Smooth muscle cell (in vitro differentiated cells): ENCODE data around the gene MOCS1. TPM values are rescaled to one million over a fixed set of nuclear protein-coding genes. Genes with fewer than 3 reads are reported as not detected.

Experiments
- DNase-seq: peaks from one replicate; lab custom pipeline; 2025; ENCODE audit not compliant: unreplicated experiment; lab: John Stamatoyannopoulos, UW
- H2AFZ ChIP-seq: fragments of 200-600 bp; sonication (generic); 2 replicates; pipeline ENCODE4 v1.6.0; 2016; ENCODE audit warnings: antibody characterized with exemption, low read depth, mild to moderate bottlenecking
- H3F3A ChIP-seq: fragments of 200-600 bp; sonication (generic); 2 replicates; pipeline ENCODE4 v1.6.0; 2017; ENCODE audit warnings: antibody characterized with exemption, low read depth
- H3K27ac ChIP-seq: fragments of 200-600 bp; sonication (generic); 2 replicates; pipeline ENCODE4 v1.5.1; 2016; ENCODE audit warnings: low read depth, mild to moderate bottlenecking
- H3K27me3 ChIP-seq: fragments of 200-600 bp; sonication (generic); 2 replicates; pipeline ENCODE4 v1.6.1; 2016; ENCODE audit warnings: low read depth, mild to moderate bottlenecking
- H3K36me3 ChIP-seq: fragments of 200-600 bp; sonication (generic); 2 replicates; pipeline ENCODE4 v1.5.1; 2016; ENCODE audit warnings: low read depth
- H3K4me1 ChIP-seq: fragments of 200-600 bp; sonication (generic); 2 replicates; pipeline ENCODE4 v1.5.1; 2016; ENCODE audit warnings: low read depth
- H3K4me2 ChIP-seq: fragments of 200-600 bp; sonication (generic); 2 replicates; pipeline ENCODE4 v1.6.0; 2016; ENCODE audit warnings: mild to moderate bottlenecking
- H3K4me3 ChIP-seq: fragments of 200-600 bp; sonication (generic); 2 replicates; pipeline ENCODE4 v1.5.1; 2016; ENCODE audit warnings: mild to moderate bottlenecking
- H3K79me2 ChIP-seq: fragments of 200-600 bp; sonication (generic); 2 replicates; pipeline ENCODE4 v1.6.0; 2016; ENCODE audit warnings: low read depth, mild to moderate bottlenecking
- H3K9ac ChIP-seq: fragments of 200-600 bp; sonication (generic); 2 replicates; pipeline ENCODE4 v1.6.0; 2016; ENCODE audit warnings: low read depth
- H3K9me3 ChIP-seq: fragments of 200-600 bp; sonication (generic); replicated peaks from 2 replicates; pipeline ENCODE4 v1.5.1; 2016; ENCODE audit warnings: low read depth
- H4K20me1 ChIP-seq: fragments of 200-600 bp; sonication (generic); 2 replicates; pipeline ENCODE4 v1.6.0; 2016; ENCODE audit warnings: low read depth
- WGBS: methylation state at CpG from one replicate; pipeline ENCODE4 v1.1.7; 2016; ENCODE audit warnings: low lambda C conversion rate; 5-methylcytosine and 5-hydroxymethylcytosine counted together
- polyA plus RNA-seq: library from polyadenylated mRNA; unstranded; fragments of >200 nt; fragmentation: Nextera tagmentation; extraction: Ambion mirVana; gene quantifications from 2 replicates; pipeline ENCODE4 v1.2.1, GENCODE V29; 2016
- total RNA-seq: library from RNA; depleted of rRNA; stranded (reverse); fragments of >200 nt; gene quantifications from 2 replicates; pipeline ENCODE4 v1.2.3, GENCODE V29; 2014
- TF ChIP-seq, protein P1 (sequence below): fragments of 200-600 bp; sonication (generic); IDR thresholded peaks from 2 replicates; pipeline ENCODE4 v1.5.1; 2017; ENCODE audit warnings: borderline replicate concordance, mild to moderate bottlenecking, antibody characterized with exemption; ENCODE audit not compliant: insufficient read depth, poor library complexity, severe bottlenecking

MOCS1 gene
- total and polyA plus RNA-seq, 2 experiments from 2014 or later = 7.7 to 12.1 TPM

GRCh38 chr6:39880594-39880993 is 53.7 kb downstream of the MOCS1 start:
- Histone ChIP-seq H3K36me3 (no peaks in the 10 kb centered on the region), H3K27ac (peak overlapping the region; percentile 78), H3K4me2 (no peak overlapping the region), H2AFZ (no peak overlapping the region), H4K20me1 (no peaks in the 10 kb centered on the region), H3K9me3 (no peaks in the 10 kb centered on the region), H3K4me3 (no peak overlapping the region), H3F3A (peaks cover 5% of the 10 kb centered on the region), H3K9ac (no peak overlapping the region), H3K79me2 (no peaks in the 10 kb centered on the region), H3K4me1 (no peaks in the 10 kb centered on the region), H3K27me3 (no peaks in the 10 kb centered on the region)
- DNase-seq = no peak
- TF ChIP-seq, protein P1, sequence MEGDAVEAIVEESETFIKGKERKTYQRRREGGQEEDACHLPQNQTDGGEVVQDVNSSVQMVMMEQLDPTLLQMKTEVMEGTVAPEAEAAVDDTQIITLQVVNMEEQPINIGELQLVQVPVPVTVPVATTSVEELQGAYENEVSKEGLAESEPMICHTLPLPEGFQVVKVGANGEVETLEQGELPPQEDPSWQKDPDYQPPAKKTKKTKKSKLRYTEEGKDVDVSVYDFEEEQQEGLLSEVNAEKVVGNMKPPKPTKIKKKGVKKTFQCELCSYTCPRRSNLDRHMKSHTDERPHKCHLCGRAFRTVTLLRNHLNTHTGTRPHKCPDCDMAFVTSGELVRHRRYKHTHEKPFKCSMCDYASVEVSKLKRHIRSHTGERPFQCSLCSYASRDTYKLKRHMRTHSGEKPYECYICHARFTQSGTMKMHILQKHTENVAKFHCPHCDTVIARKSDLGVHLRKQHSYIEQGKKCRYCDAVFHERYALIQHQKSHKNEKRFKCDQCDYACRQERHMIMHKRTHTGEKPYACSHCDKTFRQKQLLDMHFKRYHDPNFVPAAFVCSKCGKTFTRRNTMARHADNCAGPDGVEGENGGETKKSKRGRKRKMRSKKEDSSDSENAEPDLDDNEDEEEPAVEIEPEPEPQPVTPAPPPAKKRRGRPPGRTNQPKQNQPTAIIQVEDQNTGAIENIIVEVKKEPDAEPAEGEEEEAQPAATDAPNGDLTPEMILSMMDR = no peak
- WGBS = 90% methylated on average over 4 of the region's 4 CpGs

GRCh38 chr6:39879535-39879934 is 54.7 kb downstream of the MOCS1 start:
- H4K20me1 ChIP-seq = no peaks in the 10 kb centered on the region
- no peak overlapping the region for H3K9ac ChIP-seq
- H3F3A ChIP-seq = peaks cover 5% of the 10 kb centered on the region
- H3K27me3 ChIP-seq = no peaks in the 10 kb centered on the region
- H3K4me2 ChIP-seq = no peak overlapping the region
- no peak for DNase-seq
- WGBS = 96% methylated on average over 3 of the region's 3 CpGs
- no peaks in the 10 kb centered on the region for H3K9me3 ChIP-seq
- TF ChIP-seq, protein P1 = no peak
- no peak overlapping the region for H2AFZ ChIP-seq
- no peaks in the 10 kb centered on the region for H3K79me2 ChIP-seq
- no peaks in the 10 kb centered on the region for H3K4me1 ChIP-seq
- H3K4me3 ChIP-seq = no peak overlapping the region
- no peaks in the 10 kb centered on the region for H3K36me3 ChIP-seq
- no peak overlapping the region for H3K27ac ChIP-seq

GRCh38 chr6:39876826-39877225 is 57.4 kb downstream of the MOCS1 start:
- no peak overlapping the region for H3K4me3 ChIP-seq
- H3K9me3 ChIP-seq = no peaks in the 10 kb centered on the region
- TF ChIP-seq, protein P1 = no peak
- no peak overlapping the region for H2AFZ ChIP-seq
- H3K36me3 ChIP-seq = peaks cover 10% of the 10 kb centered on the region
- 60% methylated on average over 3 of the region's 3 CpGs for WGBS
- H3K27ac ChIP-seq = no peak overlapping the region
- H3K4me1 ChIP-seq = no peaks in the 10 kb centered on the region
- H3K27me3 ChIP-seq = no peaks in the 10 kb centered on the region
- H3F3A ChIP-seq = peaks cover 3% of the 10 kb centered on the region
- H3K9ac ChIP-seq = no peak overlapping the region
- no peak for DNase-seq
- H3K79me2 ChIP-seq = no peaks in the 10 kb centered on the region
- no peaks in the 10 kb centered on the region for H4K20me1 ChIP-seq
- no peak overlapping the region for H3K4me2 ChIP-seq

GRCh38 chr6:39876111-39876510 is 58.2 kb downstream of the MOCS1 start:
- peaks cover 10% of the 10 kb centered on the region for H3K36me3 ChIP-seq
- no peaks in the 10 kb centered on the region for H3K27me3 ChIP-seq
- no peak overlapping the region for H3K9ac ChIP-seq
- H3K27ac ChIP-seq = no peak overlapping the region
- H3K79me2 ChIP-seq = no peaks in the 10 kb centered on the region
- no peak overlapping the region for H2AFZ ChIP-seq
- H3K4me1 ChIP-seq = no peaks in the 10 kb centered on the region
- H3F3A ChIP-seq = no peaks in the 10 kb centered on the region
- no peaks in the 10 kb centered on the region for H4K20me1 ChIP-seq
- no peak for DNase-seq
- no peak overlapping the region for H3K4me2 ChIP-seq
- no peaks in the 10 kb centered on the region for H3K9me3 ChIP-seq
- no peak overlapping the region for H3K4me3 ChIP-seq
- TF ChIP-seq, protein P1 = no peak
